Keratinocyte (primary cell): ENCODE results near the gene EME1.

ENCODE experiments used
- EZH2 ChIP-seq: IDR thresholded peaks from one replicate; pipeline ENCODE4 v1.6.1; 2012; ENCODE audit warnings: inconsistent platforms, mild to moderate bottlenecking, low read length, moderate library complexity
- TF ChIP-seq, protein P1 (sequence below), 3 experiments: IDR thresholded peaks in 1 of 3; conservative IDR thresholded peaks in 1 of 3; optimal IDR thresholded peaks in 1 of 3; 2 replicates in 2 of 3; 3 replicates in 1 of 3; pipeline versions ENCODE3 to v1.5.1; 2011; ENCODE audit warnings: low read length in 3 of 3, mild to moderate bottlenecking in 3 of 3, moderate library complexity in 2 of 3, control low read depth in 1 of 3, inconsistent platforms in 1 of 3; ENCODE audit not compliant: insufficient read depth in 2 of 3; ENCODE audit errors: extremely low read depth in 1 of 3

DNA sequence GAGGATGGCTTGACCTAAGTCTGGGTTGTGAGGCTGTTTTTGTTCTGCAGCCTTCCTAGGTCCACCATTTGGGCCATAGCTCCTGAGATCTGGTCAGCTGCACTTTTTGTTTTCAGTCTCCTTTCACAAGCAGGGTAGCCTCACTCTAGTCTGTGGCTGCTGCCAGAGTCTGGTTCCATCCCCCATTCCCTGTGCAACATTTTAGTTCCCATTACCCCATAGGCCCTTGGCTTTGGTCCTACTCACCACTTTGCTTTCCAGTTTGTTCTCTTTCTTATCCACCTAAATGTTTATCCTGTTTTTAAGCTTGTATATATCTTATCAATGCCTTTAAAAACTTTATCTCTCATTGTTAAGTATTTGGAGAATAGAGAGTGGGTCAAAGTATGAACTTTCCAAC is 33.6 kb upstream of the EME1 start:
- TF ChIP-seq, protein P1, sequence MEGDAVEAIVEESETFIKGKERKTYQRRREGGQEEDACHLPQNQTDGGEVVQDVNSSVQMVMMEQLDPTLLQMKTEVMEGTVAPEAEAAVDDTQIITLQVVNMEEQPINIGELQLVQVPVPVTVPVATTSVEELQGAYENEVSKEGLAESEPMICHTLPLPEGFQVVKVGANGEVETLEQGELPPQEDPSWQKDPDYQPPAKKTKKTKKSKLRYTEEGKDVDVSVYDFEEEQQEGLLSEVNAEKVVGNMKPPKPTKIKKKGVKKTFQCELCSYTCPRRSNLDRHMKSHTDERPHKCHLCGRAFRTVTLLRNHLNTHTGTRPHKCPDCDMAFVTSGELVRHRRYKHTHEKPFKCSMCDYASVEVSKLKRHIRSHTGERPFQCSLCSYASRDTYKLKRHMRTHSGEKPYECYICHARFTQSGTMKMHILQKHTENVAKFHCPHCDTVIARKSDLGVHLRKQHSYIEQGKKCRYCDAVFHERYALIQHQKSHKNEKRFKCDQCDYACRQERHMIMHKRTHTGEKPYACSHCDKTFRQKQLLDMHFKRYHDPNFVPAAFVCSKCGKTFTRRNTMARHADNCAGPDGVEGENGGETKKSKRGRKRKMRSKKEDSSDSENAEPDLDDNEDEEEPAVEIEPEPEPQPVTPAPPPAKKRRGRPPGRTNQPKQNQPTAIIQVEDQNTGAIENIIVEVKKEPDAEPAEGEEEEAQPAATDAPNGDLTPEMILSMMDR (optimal IDR thresholded peaks at IDR 0.05 in 1 of 3, IDR thresholded peaks at IDR 0.05 in 1 of 3, conservative IDR thresholded peaks at IDR 0.05 in 1 of 3; ENCODE audit: extremely low read depth in 1 of 3, insufficient read depth in 2 of 3, low read length in 3 of 3) = no peak
- no peak for TF ChIP-seq EZH2
